ENCODE results near the gene POU3F1. TPM values are rescaled to one million over a fixed set of nuclear protein-coding genes. Genes with fewer than 3 reads are reported as not detected.

POU3F1 gene
- total RNA-seq, 1 experiment from 2014 or later: not detected

- Histone ChIP-seq H3K27ac (ENCODE audit: low read length) (no peak overlapping the region), H3K9me3 (ENCODE audit: low read length) (no peaks in the 10 kb centered on the region), H3K36me3 (ENCODE audit: low read depth, low read length) (no peaks in the 10 kb centered on the region), H3K9me2 (replicated peaks; ENCODE audit: low read length) (no peaks in the 10 kb centered on the region), H3K4me3 (ENCODE audit: low read length) (no peak overlapping the region), H3K4me1 (ENCODE audit: insufficient read depth, low read length) (peaks cover 5% of the 10 kb centered on the region; the same call in 1 of the 2 replicates), H3F3A (ENCODE audit: low read length, unreplicated experiment) (no peaks in the 10 kb centered on the region), H2AFZ (ENCODE audit: low read length) (no peak overlapping the region), H3K79me2 (ENCODE audit: low read length) (no peaks in the 10 kb centered on the region), H3K4me2 (ENCODE audit: low read length) (no peak overlapping the region), H3K27me3 (ENCODE audit: low read length) (peaks cover 10% of the 10 kb centered on the region), H3K9ac (ENCODE audit: low read length) (no peak overlapping the region), H4K20me1 (ENCODE audit: low read length) (no peaks in the 10 kb centered on the region)
- intact Hi-C loops (cut with micrococcal nuclease): no loop called here
- ATAC-seq (no peak), DNase-seq (no peak)
- POLR2A ChIA-PET (ENCODE audit: unreplicated experiment): no interaction called here
- CTCF ChIA-PET: no interaction called here
- no peak for TF ChIP-seq EZH2 (IDR thresholded peaks at IDR 0.05; ENCODE audit: low read length, unreplicated experiment)
- no peak for TF ChIP-seq EZH2phosphoT487 (IDR thresholded peaks at IDR 0.05; ENCODE audit: borderline replicate concordance, low read length)
- no peak for TF ChIP-seq CTCF (conservative IDR thresholded peaks at IDR 0.05; ENCODE audit: low read depth, low read length)
- no TSS peak for BruUV-seq (replicated peaks)
These were observed 16.0 kb upstream of the POU3F1 start for GRCh38 chr1:38062361-38063288.

GRCh38 chr1:38061883-38062328 lies 15.3 kb upstream of the POU3F1 start:
- Histone ChIP-seq H3K79me2 (ENCODE audit: low read length) (no peaks in the 10 kb centered on the region), H2AFZ (ENCODE audit: low read length) (no peak overlapping the region), H3K4me1 (ENCODE audit: insufficient read depth, low read length) (peaks cover 5% of the 10 kb centered on the region; the same call in 1 of the 2 replicates), H3K9me3 (ENCODE audit: low read length) (no peaks in the 10 kb centered on the region), H3K4me3 (ENCODE audit: low read length) (no peak overlapping the region), H3K9ac (ENCODE audit: low read length) (no peak overlapping the region), H3K9me2 (replicated peaks; ENCODE audit: low read length) (no peaks in the 10 kb centered on the region), H3F3A (ENCODE audit: low read length, unreplicated experiment) (no peaks in the 10 kb centered on the region), H3K4me2 (ENCODE audit: low read length) (no peak overlapping the region), H3K36me3 (ENCODE audit: low read depth, low read length) (no peaks in the 10 kb centered on the region), H3K27ac (ENCODE audit: low read length) (no peak overlapping the region), H3K27me3 (ENCODE audit: low read length) (peaks cover 12% of the 10 kb centered on the region), H4K20me1 (ENCODE audit: low read length) (no peaks in the 10 kb centered on the region)
- BruUV-seq (replicated peaks): no TSS peak
- ATAC-seq: no peak
- ChIA-PET CTCF (no interaction called here), POLR2A (ENCODE audit: unreplicated experiment) (no interaction called here)
- intact Hi-C loops (cut with micrococcal nuclease): no loop called here
- TF ChIP-seq CTCF (conservative IDR thresholded peaks at IDR 0.05; ENCODE audit: low read depth, low read length) (no peak), EZH2 (IDR thresholded peaks at IDR 0.05; ENCODE audit: low read length, unreplicated experiment) (no peak), EZH2phosphoT487 (IDR thresholded peaks at IDR 0.05; ENCODE audit: borderline replicate concordance, low read length) (no peak)
- DNase-seq: no peak

- ChIA-PET CTCF (no interaction called here), POLR2A (ENCODE audit: unreplicated experiment) (no interaction called here)
- H3K4me3 ChIP-seq (ENCODE audit: low read length): no peak overlapping the region
- no peak overlapping the region for H3K27ac ChIP-seq (ENCODE audit: low read length)
- no peaks in the 10 kb centered on the region for H3K9me3 ChIP-seq (ENCODE audit: low read length)
- no peaks in the 10 kb centered on the region for H3K9me2 ChIP-seq (replicated peaks; ENCODE audit: low read length)
- no TSS peak for BruUV-seq (replicated peaks)
- H3K79me2 ChIP-seq (ENCODE audit: low read length): no peaks in the 10 kb centered on the region
- no peak for DNase-seq
- TF ChIP-seq EZH2phosphoT487 (IDR thresholded peaks at IDR 0.05; ENCODE audit: borderline replicate concordance, low read length) (no peak), CTCF (conservative IDR thresholded peaks at IDR 0.05; ENCODE audit: low read depth, low read length) (no peak), EZH2 (IDR thresholded peaks at IDR 0.05; ENCODE audit: low read length, unreplicated experiment) (no peak)
- H3F3A ChIP-seq (ENCODE audit: low read length, unreplicated experiment): no peaks in the 10 kb centered on the region
- H3K4me1 ChIP-seq (ENCODE audit: insufficient read depth, low read length): peaks cover 5% of the 10 kb centered on the region; the same call in 1 of the 2 replicates
- ATAC-seq: no peak
- no peaks in the 10 kb centered on the region for H3K36me3 ChIP-seq (ENCODE audit: low read depth, low read length)
- H2AFZ ChIP-seq (ENCODE audit: low read length): no peak overlapping the region
- peaks cover 18% of the 10 kb centered on the region for H3K27me3 ChIP-seq (ENCODE audit: low read length)
- intact Hi-C loops (cut with micrococcal nuclease): no loop called here
- H4K20me1 ChIP-seq (ENCODE audit: low read length): no peaks in the 10 kb centered on the region
- no peak overlapping the region for H3K4me2 ChIP-seq (ENCODE audit: low read length)
- no peak overlapping the region for H3K9ac ChIP-seq (ENCODE audit: low read length)
These were observed 14.7 kb upstream of the POU3F1 start for GRCh38 chr1:38061290-38061689.
